ENCODE results near the gene RSPH9.
"Not testable (repeated sequence)": the region's sequence is repeated elsewhere in the genome, so short reads cannot be mapped to it uniquely, and the experiment has no call there.

The RSPH9 gene

DNA sequence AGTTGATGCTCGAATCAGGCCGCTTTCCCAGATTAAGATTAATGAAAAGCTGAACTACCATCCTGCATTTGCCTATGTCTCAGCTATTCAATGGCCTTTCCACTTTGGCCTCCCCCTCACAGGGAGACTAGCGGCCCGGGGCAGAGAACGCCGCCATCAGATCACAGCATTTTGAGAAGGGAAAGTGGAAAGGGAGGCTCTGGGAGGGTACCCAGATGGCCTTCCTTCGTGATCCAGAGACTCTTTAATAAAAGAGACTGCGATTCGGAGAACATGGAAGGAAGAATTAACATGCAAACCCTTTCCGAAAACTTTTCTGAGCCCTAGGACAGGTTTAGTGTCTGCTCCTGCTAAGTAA is 42.2 kb downstream of the RSPH9 start:
- no peak for DNase-seq (ENCODE audit: low read depth)

DNA sequence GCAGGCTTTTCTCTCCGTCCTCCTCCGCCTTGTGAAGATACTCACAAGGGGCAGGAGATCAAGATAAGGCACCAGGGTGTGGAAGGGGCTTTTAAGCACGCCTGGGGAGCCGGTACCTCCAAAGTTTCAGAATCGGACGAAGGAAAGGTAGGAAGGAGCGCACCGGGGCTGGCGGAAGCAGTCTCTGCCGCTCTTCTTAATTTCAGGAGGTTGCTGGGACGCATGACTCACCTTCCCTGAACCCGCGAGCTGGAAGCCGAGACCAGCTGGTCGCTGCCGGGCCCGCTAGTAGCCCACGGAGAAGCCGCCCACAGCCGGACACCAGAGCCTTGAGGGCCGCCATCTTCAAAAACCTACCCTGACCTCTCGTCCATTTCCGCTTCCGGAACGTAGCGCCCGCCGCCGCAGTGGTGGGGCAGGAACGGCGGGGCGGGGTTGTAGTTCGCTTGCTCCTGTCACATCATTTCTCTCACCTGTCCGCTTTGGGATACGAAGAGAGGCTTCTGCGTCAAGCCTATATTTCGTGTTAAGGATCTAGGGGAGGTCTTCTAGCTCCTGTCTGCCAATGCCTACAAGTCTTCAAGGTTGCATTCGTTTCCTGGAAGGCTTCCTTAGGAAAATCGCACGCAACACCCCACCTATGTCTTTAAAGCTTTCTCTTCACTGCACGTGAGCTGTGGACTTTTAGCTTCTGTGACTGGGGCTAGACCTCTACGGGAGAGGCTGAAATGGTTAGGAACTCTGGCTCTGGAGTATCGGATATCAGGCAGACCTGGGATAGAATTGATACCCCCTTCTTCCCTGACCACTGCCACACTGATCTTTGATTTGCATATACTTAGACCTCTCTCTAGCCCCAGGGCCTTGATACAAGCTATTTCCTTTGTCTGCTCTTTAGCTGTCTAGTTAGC is 42.9 kb downstream of the RSPH9 start, which contains the start of gene MRPS18A:
MRPS18A (minus strand) TSS at position 355 of the 911 bp plus-strand sequence; CDS start at position 343, 12 bp downstream.
- DNase-seq (ENCODE audit: low read depth) = peak; percentile 74

DNA sequence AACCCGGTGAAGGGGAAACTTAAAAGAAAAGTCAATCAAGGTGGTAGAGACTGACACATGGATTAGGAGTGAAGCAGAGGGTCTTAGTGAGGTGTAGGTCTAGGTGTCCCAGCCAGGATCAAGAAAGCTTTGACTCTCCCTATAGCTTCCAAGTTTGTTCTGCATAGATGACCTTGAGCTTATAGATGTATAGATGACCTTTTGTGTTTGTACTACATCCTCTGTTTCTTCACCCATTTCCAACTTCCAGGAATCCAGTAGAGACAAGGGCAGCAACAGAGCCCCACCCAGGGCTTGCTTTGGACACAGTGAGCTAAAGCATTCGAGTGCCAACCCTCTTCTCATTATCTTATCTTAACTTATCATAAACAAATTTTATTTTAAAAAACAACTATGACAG is 44.6 kb downstream of the RSPH9 start:
- DNase-seq (ENCODE audit: low read depth) = no peak

DNA sequence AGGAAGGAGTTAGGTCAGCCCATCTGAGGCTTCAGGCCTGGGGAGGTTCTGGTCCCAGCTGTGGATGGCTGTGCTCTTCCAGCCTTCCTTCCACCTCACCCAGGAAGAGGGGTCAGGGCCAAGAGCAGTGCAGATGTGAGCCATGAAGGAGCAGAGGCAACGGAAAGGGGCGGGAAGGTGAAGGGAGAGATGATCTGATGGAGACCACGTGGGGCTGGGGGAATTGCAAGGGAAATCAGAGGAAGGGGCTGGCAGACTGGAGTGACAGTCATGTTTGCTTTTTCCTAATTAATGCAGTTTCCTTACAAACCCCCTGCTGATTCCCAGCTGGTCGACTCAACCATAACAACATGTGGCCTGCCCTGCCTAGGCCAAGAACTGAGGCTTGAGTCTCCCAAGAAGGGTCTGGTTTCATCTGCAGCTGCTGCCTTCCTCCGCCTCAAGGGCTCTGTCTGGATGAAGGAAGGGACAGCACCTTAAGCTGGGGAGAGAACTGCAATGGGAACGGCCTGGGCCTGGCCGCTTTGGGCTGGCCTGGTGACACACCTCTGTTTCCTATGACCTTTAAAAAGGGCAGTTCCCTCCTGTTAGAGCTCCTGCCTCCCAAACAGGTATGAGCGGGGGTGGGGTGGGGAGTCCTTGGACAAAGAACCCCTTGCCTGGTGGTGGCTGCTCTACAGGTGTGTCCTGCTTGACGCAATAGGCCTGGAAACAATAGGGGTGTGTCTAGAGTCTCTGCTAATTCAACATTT is 50.6 kb downstream of the RSPH9 start:
- no peak for DNase-seq (ENCODE audit: low read depth)

- no peak for DNase-seq (ENCODE audit: low read depth)
Observed at GRCh38 chr6:43695967-43696291, 51.1 kb downstream of the RSPH9 start.

- DNase-seq (ENCODE audit: low read depth) = no peak
Observed at GRCh38 chr6:43697421-43697820, 52.6 kb downstream of the RSPH9 start.

DNA sequence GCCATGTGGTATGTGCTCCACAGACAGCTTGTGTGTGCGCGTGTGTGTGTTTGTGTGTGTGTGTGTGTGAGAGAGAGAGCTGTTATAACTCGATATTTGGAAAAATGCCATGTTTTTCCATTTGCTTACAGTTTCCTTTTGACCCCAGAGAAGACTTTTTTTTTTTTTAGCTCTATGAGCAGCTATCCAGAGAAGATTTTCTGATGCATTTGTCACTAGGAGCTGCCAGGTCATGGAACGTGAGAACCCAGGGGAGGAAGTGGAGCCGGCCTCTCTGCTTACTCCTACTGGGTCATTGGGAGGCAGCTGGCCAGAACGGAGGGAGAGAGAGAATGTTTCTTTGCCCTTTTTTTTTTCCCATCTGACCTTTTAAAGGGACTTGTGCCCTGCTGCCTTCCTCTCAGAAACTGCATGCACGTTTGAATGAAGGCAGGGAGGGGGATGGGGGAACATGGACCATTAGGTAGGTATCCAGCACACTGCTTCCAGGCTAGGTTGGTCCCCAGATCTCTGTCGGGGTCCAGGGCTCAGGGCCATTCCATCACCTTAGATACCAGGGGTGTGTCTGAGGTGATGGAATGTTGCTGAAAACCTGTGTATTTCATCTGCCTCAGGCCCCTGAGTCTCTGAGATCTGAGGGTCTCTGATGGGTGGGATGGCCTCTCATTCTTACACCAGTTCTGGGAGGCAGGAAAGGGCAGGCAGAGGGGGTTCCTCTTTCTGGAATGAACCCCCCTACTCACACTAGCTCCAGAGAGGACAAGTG is 53.9 kb downstream of the RSPH9 start:
- DNase-seq (ENCODE audit: low read depth) = no peak

- no peak for DNase-seq (ENCODE audit: low read depth)
Observed at GRCh38 chr6:43699564-43700186, 54.8 kb downstream of the RSPH9 start.

DNA sequence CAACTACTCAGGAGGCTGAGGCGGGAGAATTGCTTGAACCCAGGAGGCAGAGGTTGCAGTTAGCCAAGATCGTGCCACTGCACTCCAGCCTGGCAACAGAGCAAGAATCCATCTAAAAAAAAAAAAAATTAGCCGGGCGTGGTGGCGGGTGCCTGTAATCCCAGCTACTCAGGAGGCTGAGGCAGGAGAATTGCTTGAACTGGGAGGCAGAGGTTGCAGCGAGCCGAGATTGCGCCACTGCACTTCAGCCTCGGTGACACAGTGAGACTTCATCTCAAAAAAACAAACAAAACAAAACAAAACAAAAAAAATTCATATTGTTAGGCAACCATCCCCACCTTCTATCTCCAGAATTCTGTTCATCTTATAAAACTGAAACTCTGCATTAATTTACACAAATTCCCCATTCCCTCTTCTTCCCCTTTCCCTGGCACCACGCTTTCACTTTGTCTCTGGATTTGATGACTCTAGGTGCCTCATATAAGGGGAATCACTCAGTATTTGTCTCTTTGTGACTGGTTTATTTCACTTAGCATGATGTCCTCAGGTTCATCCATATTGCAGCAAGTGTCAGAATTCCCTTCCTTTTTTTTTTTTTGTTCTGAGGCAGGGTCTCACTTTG is 56.2 kb downstream of the RSPH9 start:
- not testable (repeated sequence) for DNase-seq (ENCODE audit: low read depth)

- no peak for DNase-seq (ENCODE audit: low read depth)
Observed at GRCh38 chr6:43702171-43702533, 57.3 kb downstream of the RSPH9 start.

GRCh38 chr6:43702534-43703440 is 58.0 kb downstream of the RSPH9 start:
- no peak for DNase-seq (ENCODE audit: low read depth)

GRCh38 chr6:43703512-43704429 is 58.9 kb downstream of the RSPH9 start:
- DNase-seq (ENCODE audit: low read depth) = no peak

GRCh38 chr6:43705996-43706395 is 61.2 kb downstream of the RSPH9 start:
- no peak for DNase-seq (ENCODE audit: low read depth)

GRCh38 chr6:43706788-43707187 is 62.0 kb downstream of the RSPH9 start:
- no peak for DNase-seq (ENCODE audit: low read depth)

GRCh38 chr6:43707269-43707668 is 62.4 kb downstream of the RSPH9 start:
- no peak for DNase-seq (ENCODE audit: low read depth)

GRCh38 chr6:43707767-43708166 is 62.9 kb downstream of the RSPH9 start:
- DNase-seq (ENCODE audit: low read depth) = no peak

- DNase-seq (ENCODE audit: low read depth) = no peak
Observed at GRCh38 chr6:43708860-43709653, 64.2 kb downstream of the RSPH9 start.

DNA sequence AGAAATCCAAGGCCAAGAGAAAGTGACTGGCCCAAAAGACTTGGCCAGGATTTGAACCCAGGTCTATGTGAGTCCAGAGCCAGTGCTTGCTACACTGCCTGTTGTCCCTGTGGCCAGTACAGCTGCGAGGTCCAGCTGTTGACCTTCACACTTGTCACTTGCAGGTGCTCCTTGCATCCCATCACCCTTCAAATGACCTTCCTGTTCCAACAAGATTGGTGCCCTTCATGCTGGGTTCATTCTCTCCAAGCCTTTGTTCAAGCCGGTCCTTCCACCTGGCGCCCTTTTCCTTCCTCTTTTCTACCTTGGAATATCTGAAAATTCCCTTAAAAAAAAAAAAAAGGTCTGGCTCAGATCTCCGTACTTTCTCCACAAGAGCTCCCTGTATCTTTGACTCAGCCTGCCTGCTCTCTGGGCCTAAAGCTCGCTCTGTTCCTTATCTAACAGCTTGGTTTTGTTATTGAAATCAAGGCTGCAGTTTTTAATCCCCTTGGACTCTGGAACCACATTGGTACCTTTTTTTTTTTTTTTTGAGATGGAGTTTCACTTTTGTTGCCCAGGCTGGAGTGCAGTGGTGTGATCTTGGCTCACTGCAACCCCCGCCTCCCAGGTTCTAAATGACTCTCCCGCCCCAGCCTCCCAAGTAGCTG is 64.9 kb downstream of the RSPH9 start:
- DNase-seq (ENCODE audit: low read depth) = no peak

Measured in activated T-helper 9 cell treated with anti-CD3 and anti-CD28 coated beads, Interleukin-2, amount 50 U/mL, for 16 hours (primary cell).